Panc1 (cell line): ENCODE data around the gene KCNV2.

ENCODE experiments used
- CTCF ChIP-seq: fragments of 450-650 bp; IDR thresholded peaks from 2 replicates; pipeline ENCODE4 v1.5.1; 2017; ENCODE audit warnings: mild to moderate bottlenecking
- POLR2AphosphoS5 ChIP-seq: IDR thresholded peaks from 2 replicates; pipeline ENCODE4 v1.6.1; 2012; ENCODE audit warnings: mild to moderate bottlenecking, low read depth, low read length, moderate library complexity
- SIN3A ChIP-seq: IDR thresholded peaks from 2 replicates; pipeline ENCODE4 v1.6.1; 2012; ENCODE audit warnings: low read depth, mild to moderate bottlenecking, low read length, moderate library complexity, borderline replicate concordance; ENCODE audit not compliant: insufficient read depth
- TCF7L2 ChIP-seq: IDR thresholded peaks from 2 replicates; pipeline ENCODE4 v1.6.1; 2011; ENCODE audit warnings: mild to moderate bottlenecking, low read depth, low read length, inconsistent platforms
- TF ChIP-seq, protein P1 (sequence below), 2 experiments: IDR thresholded peaks; 2 replicates each; pipeline ENCODE4 v1.6.1; 2011 to 2012; ENCODE audit warnings: low read depth in 2 of 2, control low read depth in 1 of 2, low read length in 1 of 2, mild to moderate bottlenecking in 1 of 2, moderate library complexity in 1 of 2; ENCODE audit not compliant: insufficient read depth in 1 of 2

DNA sequence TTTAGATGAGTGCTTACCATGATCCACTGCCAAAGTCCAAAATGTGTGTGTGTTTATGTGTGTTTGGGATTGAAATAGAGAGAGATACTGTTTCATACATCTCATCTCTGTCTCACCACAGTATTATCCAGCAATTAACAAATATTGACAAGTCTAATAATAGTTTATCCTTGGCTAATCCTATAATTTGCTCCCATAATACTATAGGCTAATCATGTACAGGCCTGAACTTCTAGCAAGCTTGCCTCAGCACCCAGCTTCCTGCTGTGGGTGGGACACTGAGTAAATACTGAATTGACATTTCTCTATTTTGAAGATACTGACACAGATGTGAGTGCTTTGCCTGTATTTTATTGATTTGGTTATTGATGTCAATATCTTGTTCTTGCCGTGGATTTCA, 35.3 kb upstream of the KCNV2 start:
- no peak for TF ChIP-seq POLR2AphosphoS5
- no peak for TF ChIP-seq CTCF
- TF ChIP-seq, protein P1, sequence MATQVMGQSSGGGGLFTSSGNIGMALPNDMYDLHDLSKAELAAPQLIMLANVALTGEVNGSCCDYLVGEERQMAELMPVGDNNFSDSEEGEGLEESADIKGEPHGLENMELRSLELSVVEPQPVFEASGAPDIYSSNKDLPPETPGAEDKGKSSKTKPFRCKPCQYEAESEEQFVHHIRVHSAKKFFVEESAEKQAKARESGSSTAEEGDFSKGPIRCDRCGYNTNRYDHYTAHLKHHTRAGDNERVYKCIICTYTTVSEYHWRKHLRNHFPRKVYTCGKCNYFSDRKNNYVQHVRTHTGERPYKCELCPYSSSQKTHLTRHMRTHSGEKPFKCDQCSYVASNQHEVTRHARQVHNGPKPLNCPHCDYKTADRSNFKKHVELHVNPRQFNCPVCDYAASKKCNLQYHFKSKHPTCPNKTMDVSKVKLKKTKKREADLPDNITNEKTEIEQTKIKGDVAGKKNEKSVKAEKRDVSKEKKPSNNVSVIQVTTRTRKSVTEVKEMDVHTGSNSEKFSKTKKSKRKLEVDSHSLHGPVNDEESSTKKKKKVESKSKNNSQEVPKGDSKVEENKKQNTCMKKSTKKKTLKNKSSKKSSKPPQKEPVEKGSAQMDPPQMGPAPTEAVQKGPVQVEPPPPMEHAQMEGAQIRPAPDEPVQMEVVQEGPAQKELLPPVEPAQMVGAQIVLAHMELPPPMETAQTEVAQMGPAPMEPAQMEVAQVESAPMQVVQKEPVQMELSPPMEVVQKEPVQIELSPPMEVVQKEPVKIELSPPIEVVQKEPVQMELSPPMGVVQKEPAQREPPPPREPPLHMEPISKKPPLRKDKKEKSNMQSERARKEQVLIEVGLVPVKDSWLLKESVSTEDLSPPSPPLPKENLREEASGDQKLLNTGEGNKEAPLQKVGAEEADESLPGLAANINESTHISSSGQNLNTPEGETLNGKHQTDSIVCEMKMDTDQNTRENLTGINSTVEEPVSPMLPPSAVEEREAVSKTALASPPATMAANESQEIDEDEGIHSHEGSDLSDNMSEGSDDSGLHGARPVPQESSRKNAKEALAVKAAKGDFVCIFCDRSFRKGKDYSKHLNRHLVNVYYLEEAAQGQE (IDR thresholded peaks at IDR 0.05; ENCODE audit: insufficient read depth in 1 of 2, low read depth in 2 of 2, low read length in 1 of 2): no peak
- TF ChIP-seq TCF7L2: no peak
- no peak for TF ChIP-seq SIN3A
